HG02642 (cell line): Measurements from ENCODE around the gene RUNX2.
A peak's percentile ranks its signal among the peaks of the same experiment; 100 is the strongest.
"Not testable (repeated sequence)": the region's sequence is repeated elsewhere in the genome, so short reads cannot be mapped to it uniquely, and the experiment has no call there.

Experiments
- ATAC-seq: cut with Tn5 transposase; IDR thresholded peaks from one replicate; pipeline ENCODE4 v1.9.1; 2021; ENCODE audit warnings: mild to moderate bottlenecking; ENCODE audit not compliant: unreplicated experiment, poor library complexity

The RUNX2 gene

DNA sequence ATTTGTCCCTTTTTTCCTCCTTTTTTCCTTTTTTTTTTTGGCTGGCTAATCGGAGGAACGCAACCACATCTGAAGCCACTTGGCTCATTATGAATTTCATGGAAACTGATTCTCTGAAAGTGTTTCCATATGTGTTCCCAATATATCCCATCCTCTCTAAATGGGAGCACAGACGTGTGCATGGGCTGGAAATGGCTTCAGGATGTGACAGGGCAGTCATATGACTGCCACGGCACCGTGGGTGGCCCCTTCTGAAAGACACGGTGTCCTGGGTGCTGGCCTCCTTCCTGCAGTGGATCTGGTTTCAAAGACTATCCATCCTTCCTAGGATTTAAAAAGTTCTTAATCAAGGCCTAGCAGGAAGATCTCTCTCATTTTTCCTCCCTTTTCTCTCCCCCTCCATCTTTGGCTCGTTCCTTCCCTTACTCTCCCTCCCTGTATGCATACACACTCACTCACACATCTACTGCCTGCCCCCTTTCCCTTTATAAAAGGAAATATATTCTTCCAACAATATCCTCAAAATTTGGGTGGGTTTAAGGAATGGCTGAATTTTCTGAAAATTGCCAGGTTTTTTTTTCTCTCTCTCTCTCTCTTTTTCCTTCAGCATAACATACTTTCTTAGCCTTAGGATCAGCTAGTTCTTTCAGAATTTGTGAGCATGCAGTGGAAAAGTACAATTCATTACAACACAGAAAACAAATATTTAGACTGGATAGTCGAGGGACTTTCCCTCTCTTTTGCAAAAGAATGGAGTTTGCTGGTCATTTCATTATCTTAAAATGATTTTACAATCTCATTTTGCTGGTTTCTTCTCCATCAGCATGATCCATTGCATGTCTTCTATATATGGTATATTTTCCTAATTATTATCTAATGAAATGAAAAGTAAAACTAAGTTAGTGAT is 210.8 kb downstream of the RUNX2 start:
- ATAC-seq: no peak

- ATAC-seq: no peak
Measured at GRCh38 chr6:45540375-45540920, 212.3 kb downstream of the RUNX2 start.

- ATAC-seq: no peak
Measured at GRCh38 chr6:45541934-45542333, 213.8 kb downstream of the RUNX2 start.

GRCh38 chr6:45543298-45544235 is 215.4 kb downstream of the RUNX2 start:
- ATAC-seq: no peak

GRCh38 chr6:45545416-45545815 is 217.3 kb downstream of the RUNX2 start:
- ATAC-seq: no peak

- ATAC-seq: peak; percentile 97
Measured at GRCh38 chr6:45548657-45549515, 220.8 kb downstream of the RUNX2 start.

GRCh38 chr6:45552536-45552935 is 224.4 kb downstream of the RUNX2 start:
- no peak for ATAC-seq

GRCh38 chr6:45553730-45554344 is 225.7 kb downstream of the RUNX2 start:
- ATAC-seq: no peak

DNA sequence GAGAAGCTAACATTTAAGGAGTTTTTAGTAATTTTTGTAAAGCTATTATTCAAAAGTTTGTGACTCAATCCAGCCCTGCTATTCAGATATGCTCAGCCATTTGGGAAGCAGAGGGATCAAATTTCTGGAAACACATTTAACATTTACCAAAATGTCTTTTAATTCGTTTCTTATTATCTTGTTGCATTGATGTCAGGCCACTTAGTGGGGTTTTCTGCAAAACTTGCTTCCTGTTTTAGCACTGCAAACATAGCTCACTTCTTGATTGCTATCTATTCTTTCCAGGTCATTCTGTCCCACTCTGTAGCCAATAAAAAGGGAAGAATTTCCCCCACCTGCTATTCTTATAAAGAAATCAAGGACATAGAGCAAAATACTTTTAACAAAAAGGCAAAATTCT is 226.5 kb downstream of the RUNX2 start:
- no peak for ATAC-seq

DNA sequence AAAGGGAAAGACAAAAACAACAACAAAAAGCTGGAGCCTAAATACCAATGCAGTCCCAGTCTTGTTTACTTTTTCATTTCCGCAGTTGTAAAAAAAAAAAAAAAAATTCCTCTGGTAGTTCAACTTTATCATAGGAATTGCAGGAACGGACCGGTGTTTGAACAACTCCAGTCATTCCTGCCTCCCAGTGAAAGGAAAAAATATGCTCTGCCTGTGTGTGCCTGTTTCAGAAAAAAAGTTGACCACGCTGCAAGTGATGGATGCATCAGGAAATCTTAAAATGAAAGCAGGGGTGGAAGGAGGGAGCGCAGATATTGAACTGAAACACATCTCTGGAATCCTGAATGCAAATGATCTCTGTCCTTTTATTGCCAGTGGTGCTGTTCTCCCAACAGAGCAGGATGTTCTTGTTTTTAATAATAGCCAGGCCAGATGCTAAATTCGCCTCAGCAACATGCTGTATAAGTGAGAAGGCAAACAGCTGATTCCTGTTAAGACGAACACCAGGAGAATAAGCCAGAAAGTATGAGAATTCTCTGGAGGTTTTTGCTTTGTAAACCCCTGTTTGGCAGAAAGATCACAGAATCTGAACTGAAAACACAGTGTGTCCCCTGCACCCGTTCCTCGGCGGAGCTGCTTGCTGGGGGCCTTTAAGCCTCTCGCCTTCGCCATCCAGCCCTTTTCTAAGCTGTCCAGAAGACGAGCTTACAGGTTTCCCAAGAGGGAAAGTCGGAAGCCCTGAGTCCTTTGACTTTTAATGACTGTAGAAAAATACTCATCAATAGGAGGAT is 228.0 kb downstream of the RUNX2 start:
- ATAC-seq: no peak

DNA sequence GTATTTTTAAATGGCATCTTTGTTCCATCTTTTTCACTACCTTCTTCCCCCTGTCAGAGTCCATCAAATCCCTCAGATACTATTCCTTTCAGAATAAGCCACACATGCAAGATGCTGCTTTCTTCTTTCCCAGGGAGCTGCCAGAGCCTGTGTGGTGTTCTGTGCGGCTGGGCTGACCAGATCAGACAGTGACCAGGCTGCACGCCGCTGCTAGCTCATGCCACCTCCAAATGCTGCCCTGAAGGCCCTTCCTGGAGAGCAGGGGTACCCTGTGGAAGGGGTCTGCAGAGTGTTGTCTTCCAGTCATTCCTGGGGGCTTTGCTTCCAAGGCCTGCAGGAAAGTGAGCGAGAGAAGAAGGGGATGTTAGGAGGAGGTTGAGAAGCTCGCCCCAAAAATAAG is 228.7 kb downstream of the RUNX2 start:
- no peak for ATAC-seq

- ATAC-seq: no peak
Measured at GRCh38 chr6:45557454-45557853, 229.3 kb downstream of the RUNX2 start.

- ATAC-seq: no peak
Measured at GRCh38 chr6:45558858-45559257, 230.7 kb downstream of the RUNX2 start.

DNA sequence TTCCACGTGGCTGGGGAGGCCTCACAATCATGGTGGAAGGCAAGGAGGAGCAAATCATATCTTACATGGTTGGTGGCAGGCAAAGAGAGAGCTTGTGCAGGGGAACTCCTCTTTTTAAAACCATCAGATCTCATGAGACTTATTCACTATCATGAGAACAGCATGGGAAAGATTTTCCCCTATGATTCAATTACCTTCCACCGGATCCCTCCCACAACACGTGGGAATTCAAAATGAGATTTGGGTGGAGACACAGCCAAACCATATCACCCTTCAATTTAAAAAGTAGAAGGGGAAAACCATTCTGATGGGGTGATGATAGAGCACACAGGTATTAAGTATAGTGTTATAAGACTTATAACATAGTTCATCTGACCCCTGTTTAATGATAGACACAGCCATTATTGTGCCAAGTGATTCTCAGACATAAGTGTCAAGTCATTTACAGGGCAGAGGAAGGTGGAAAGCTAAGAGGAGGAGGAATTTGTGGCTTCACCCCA is 232.2 kb downstream of the RUNX2 start:
- ATAC-seq: not testable (repeated sequence)

DNA sequence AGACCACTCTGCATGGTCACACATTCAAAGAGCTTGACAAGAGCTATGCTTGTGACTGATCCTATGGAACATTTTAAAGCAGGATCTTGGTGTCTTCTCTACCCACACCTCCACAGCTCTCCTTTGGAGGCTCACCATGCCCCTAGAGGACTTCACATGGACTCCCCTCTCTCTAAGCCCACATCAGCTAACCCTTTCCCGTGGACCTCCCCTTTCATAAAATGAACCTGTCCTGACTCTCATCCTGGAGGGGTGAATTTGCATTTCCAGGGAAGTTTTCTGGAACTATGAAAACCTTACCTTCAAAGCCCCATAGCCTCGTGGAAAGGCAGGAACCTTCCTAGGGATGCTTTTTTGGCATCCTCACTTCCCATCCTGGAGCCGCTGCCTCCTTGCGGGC is 234.0 kb downstream of the RUNX2 start:
- no peak for ATAC-seq

DNA sequence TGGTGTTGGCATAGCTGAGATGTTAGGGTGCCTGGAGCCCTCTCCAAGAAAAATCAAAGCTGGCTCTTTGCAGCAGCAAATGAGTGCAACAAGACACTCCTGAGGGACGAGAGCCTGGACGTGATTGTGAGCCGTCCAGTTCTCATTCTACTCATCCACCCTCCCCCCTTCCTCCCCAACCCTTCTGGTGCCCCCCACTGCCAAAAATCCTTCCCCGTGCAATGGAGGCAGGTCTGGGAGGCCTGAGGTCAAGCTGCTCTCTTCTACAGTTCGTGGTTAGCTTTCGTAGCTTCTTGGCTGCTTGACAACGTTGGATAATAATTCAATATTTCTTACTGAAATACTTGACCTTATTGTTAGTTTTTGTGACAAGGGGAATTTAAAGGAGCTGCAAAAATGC is 234.9 kb downstream of the RUNX2 start:
- no peak for ATAC-seq

DNA sequence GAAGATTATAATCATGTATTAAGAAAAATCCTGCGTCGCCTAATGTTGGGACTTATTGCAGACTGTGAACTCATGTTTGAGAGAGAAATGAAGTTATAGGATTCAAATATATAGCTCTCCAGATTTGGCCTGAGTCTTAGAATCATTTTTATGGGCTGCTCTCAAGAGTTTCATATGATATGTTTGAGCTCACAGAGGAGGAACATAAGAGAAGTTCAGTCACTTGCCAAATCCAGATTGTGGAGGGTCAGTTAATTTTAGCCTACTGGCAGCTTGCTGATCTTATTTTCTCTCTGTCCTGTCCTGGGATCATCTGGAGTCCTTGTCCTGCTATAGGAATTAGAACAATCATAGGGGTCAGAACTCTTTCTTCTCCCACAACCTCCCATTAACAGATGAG is 235.7 kb downstream of the RUNX2 start:
- ATAC-seq: no peak

- no peak for ATAC-seq
Measured at GRCh38 chr6:45566882-45567281, 238.8 kb downstream of the RUNX2 start.

DNA sequence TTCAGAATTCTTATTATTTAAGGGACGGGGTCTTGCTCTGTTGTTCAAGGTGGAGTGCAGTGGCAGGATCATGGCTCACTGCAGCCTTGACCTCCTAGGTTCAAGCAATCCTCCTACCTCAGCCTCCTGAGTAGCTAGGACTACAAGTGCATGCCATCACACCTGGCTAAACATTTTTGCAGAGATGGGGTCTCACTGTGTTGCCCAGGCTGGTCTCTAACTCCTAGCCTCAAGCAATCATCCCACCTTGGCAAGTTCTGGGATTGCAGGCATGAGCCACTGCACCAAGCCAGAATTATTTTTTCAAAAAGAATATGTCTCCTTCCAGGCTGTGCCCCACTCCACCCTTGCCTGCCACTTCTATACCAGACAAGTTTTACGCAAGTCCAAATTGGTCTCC is 239.7 kb downstream of the RUNX2 start:
- no peak for ATAC-seq
